Adrenal gland (tissue), 5 donors: ENCODE data around the gene KIF26B.

Experiments
- CTCF ChIP-seq, 6 experiments: fragments of 450-650 bp in 4 of 6; fragments of 200-600 bp in 2 of 6; sonication (generic) in 1 of 6; IDR thresholded peaks; 1 replicate in 5 of 6; 2 replicates in 1 of 6; pipeline versions ENCODE4 v1.5.1 to v1.8.0; 2016 to 2021; ENCODE audit warnings: antibody characterized with exemption in 6 of 6, mild to moderate bottlenecking in 2 of 6, moderate library complexity in 1 of 6
- POLR2A ChIP-seq, 2 donors: fragments of 450-650 bp; IDR thresholded peaks; one replicate each; pipeline ENCODE4 v1.6.1; 2017; ENCODE audit warnings: antibody characterized with exemption in 2 of 2, mild to moderate bottlenecking in 2 of 2, moderate library complexity in 1 of 2
- donor health status: DM: no; HTN: no; CAD: no.

- TF ChIP-seq CTCF (IDR thresholded peaks at IDR 0.05) (no peak), POLR2A (IDR thresholded peaks at IDR 0.05) (no peak)
Observed at GRCh38 chr1:245327360-245327759, 172.6 kb downstream of the KIF26B start.
